ENCODE results near the gene IL18. TPM values are rescaled to one million over a fixed set of nuclear protein-coding genes. Genes with fewer than 3 reads are reported as not detected.
"Not testable (repeated sequence)": the region's sequence is repeated elsewhere in the genome, so short reads cannot be mapped to it uniquely, and the experiment has no call there.

Gene IL18
- total and polyA plus RNA-seq, 2 experiments from 2014 or later: 0.28 to 1.7 TPM

GRCh38 chr11:112195113-112195512 is 31.2 kb upstream of the IL18 start:
- not testable (repeated sequence) for H3K4me1 ChIP-seq (ENCODE audit: insufficient read depth)

GRCh38 chr11:112186304-112186703 is 22.4 kb upstream of the IL18 start:
- Histone ChIP-seq H2AFZ (no peak overlapping the region), H3K9me2 (ENCODE audit: insufficient read depth) (no peaks in the 10 kb centered on the region), H3K36me3 (ENCODE audit: insufficient read depth) (no peaks in the 10 kb centered on the region), H3K79me2 (replicated peaks; ENCODE audit: insufficient read depth) (no peaks in the 10 kb centered on the region), H4K20me1 (replicated peaks; ENCODE audit: insufficient read depth) (no peaks in the 10 kb centered on the region), H3K4me3 (no peak overlapping the region), H3F3A (replicated peaks; ENCODE audit: low read depth) (no peaks in the 10 kb centered on the region), H3K4me1 (ENCODE audit: insufficient read depth) (peaks cover 5% of the 10 kb centered on the region; the same call in 1 of the 2 replicates), H3K27ac (ENCODE audit: low read depth) (no peak overlapping the region), H3K27me3 (ENCODE audit: insufficient read depth) (no peaks in the 10 kb centered on the region), H3K4me2 (no peak overlapping the region)
- Mint-ChIP-seq H3K9me3 (no peaks in the 10 kb centered on the region), H3K36me3 (ENCODE audit: low read depth) (no peaks in the 10 kb centered on the region), H3K4me3 (no peak overlapping the region), H3K27ac (no peak overlapping the region), H3K4me1 (peaks cover 3% of the 10 kb centered on the region; the same call in 2 of the 3 replicates), H3K27me3 (ENCODE audit: insufficient read depth, low read depth, poor library complexity) (no peaks in the 10 kb centered on the region)
- no peak for ATAC-seq
- no peak for DNase-seq (ENCODE audit: low spot score)
- TF ChIP-seq ZNF114 (CRISPR knock-in tag; IDR thresholded peaks at IDR 0.05) (no peak), ETS1 (IDR thresholded peaks at IDR 0.05) (no peak), CREB1 (CRISPR knock-in tag; IDR thresholded peaks at IDR 0.05; ENCODE audit: low read depth) (no peak), ZNF331 (CRISPR knock-in tag; IDR thresholded peaks at IDR 0.05; ENCODE audit: low read depth) (no peak), EZH2 (IDR thresholded peaks at IDR 0.05; ENCODE audit: low read depth, unreplicated experiment) (no peak)

More at GRCh38 chr11:112195113-112195512, 31.2 kb upstream of the IL18 start:
- H3K36me3 ChIP-seq (ENCODE audit: insufficient read depth); ATAC-seq; H3K27me3 Mint-ChIP-seq (ENCODE audit: insufficient read depth, low read depth, poor library complexity); H3K4me3 ChIP-seq; H3K36me3 Mint-ChIP-seq (ENCODE audit: low read depth); H3K79me2 ChIP-seq (replicated peaks; ENCODE audit: insufficient read depth); H3K27ac Mint-ChIP-seq; H3K4me3 Mint-ChIP-seq; H4K20me1 ChIP-seq (replicated peaks; ENCODE audit: insufficient read depth); H3K9me2 ChIP-seq (ENCODE audit: insufficient read depth); DNase-seq (ENCODE audit: low spot score); H3K4me2 ChIP-seq; H2AFZ ChIP-seq; H3K4me1 Mint-ChIP-seq; H3K27ac ChIP-seq (ENCODE audit: low read depth); H3F3A ChIP-seq (replicated peaks; ENCODE audit: low read depth); H3K9me3 Mint-ChIP-seq; H3K27me3 ChIP-seq (ENCODE audit: insufficient read depth): not testable (repeated sequence)

- DNase-seq (ENCODE audit: low spot score) (no peak), ATAC-seq (no peak)
- H3K4me3 ChIP-seq: no peak overlapping the region
- H3F3A ChIP-seq (replicated peaks; ENCODE audit: low read depth): no peaks in the 10 kb centered on the region
- H3K27ac ChIP-seq (ENCODE audit: low read depth): no peak overlapping the region
- H3K4me1 ChIP-seq (ENCODE audit: insufficient read depth): peaks cover 5% of the 10 kb centered on the region; the same call in 1 of the 2 replicates
- H3K36me3 ChIP-seq (ENCODE audit: insufficient read depth): no peaks in the 10 kb centered on the region
- Mint-ChIP-seq H3K36me3 (ENCODE audit: low read depth) (no peaks in the 10 kb centered on the region; the same call in 2 of the 3 replicates), H3K9me3 (no peaks in the 10 kb centered on the region), H3K27me3 (ENCODE audit: insufficient read depth, low read depth, poor library complexity) (no peaks in the 10 kb centered on the region), H3K4me1 (peaks cover 3% of the 10 kb centered on the region; the same call in 2 of the 3 replicates), H3K27ac (no peak overlapping the region), H3K4me3 (no peak overlapping the region)
- H3K9me2 ChIP-seq (ENCODE audit: insufficient read depth): no peaks in the 10 kb centered on the region
- no peaks in the 10 kb centered on the region for H3K27me3 ChIP-seq (ENCODE audit: insufficient read depth)
- H4K20me1 ChIP-seq (replicated peaks; ENCODE audit: insufficient read depth): no peaks in the 10 kb centered on the region
- no peak overlapping the region for H3K4me2 ChIP-seq
- H3K79me2 ChIP-seq (replicated peaks; ENCODE audit: insufficient read depth): no peaks in the 10 kb centered on the region
- no peak overlapping the region for H2AFZ ChIP-seq
- TF ChIP-seq ZNF114 (CRISPR knock-in tag; IDR thresholded peaks at IDR 0.05) (no peak), POLR2AphosphoS5 (IDR thresholded peaks at IDR 0.05; ENCODE audit: low read depth) (no peak), JUNB (IDR thresholded peaks at IDR 0.05; ENCODE audit: unreplicated experiment) (no peak)
- TF ChIP-seq, protein P1, sequence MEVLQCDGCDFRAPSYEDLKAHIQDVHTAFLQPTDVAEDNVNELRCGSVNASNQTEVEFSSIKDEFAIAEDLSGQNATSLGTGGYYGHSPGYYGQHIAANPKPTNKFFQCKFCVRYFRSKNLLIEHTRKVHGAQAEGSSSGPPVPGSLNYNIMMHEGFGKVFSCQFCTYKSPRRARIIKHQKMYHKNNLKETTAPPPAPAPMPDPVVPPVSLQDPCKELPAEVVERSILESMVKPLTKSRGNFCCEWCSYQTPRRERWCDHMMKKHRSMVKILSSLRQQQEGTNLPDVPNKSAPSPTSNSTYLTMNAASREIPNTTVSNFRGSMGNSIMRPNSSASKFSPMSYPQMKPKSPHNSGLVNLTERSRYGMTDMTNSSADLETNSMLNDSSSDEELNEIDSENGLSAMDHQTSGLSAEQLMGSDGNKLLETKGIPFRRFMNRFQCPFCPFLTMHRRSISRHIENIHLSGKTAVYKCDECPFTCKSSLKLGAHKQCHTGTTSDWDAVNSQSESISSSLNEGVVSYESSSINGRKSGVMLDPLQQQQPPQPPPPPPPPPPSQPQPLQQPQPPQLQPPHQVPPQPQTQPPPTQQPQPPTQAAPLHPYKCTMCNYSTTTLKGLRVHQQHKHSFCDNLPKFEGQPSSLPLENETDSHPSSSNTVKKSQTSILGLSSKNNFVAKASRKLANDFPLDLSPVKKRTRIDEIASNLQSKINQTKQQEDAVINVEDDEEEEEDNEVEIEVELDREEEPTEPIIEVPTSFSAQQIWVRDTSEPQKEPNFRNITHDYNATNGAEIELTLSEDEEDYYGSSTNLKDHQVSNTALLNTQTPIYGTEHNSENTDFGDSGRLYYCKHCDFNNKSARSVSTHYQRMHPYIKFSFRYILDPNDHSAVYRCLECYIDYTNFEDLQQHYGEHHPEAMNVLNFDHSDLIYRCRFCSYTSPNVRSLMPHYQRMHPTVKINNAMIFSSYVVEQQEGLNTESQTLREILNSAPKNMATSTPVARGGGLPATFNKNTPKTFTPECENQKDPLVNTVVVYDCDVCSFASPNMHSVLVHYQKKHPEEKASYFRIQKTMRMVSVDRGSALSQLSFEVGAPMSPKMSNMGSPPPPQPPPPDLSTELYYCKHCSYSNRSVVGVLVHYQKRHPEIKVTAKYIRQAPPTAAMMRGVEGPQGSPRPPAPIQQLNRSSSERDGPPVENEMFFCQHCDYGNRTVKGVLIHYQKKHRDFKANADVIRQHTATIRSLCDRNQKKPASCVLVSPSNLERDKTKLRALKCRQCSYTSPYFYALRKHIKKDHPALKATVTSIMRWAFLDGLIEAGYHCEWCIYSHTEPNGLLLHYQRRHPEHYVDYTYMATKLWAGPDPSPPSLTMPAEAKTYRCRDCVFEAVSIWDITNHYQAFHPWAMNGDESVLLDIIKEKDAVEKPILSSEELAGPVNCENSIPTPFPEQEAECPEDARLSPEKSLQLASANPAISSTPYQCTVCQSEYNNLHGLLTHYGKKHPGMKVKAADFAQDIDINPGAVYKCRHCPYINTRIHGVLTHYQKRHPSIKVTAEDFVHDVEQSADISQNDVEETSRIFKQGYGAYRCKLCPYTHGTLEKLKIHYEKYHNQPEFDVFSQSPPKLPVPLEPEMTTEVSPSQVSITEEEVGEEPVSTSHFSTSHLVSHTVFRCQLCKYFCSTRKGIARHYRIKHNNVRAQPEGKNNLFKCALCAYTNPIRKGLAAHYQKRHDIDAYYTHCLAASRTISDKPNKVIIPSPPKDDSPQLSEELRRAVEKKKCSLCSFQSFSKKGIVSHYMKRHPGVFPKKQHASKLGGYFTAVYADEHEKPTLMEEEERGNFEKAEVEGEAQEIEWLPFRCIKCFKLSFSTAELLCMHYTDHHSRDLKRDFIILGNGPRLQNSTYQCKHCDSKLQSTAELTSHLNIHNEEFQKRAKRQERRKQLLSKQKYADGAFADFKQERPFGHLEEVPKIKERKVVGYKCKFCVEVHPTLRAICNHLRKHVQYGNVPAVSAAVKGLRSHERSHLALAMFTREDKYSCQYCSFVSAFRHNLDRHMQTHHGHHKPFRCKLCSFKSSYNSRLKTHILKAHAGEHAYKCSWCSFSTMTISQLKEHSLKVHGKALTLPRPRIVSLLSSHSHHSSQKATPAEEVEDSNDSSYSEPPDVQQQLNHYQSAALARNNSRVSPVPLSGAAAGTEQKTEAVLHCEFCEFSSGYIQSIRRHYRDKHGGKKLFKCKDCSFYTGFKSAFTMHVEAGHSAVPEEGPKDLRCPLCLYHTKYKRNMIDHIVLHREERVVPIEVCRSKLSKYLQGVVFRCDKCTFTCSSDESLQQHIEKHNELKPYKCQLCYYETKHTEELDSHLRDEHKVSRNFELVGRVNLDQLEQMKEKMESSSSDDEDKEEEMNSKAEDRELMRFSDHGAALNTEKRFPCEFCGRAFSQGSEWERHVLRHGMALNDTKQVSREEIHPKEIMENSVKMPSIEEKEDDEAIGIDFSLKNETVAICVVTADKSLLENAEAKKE (CRISPR knock-in tag; IDR thresholded peaks at IDR 0.05): no peak
These were observed 22.0 kb upstream of the IL18 start for GRCh38 chr11:112185883-112186282.

All from GM23338 (cell line).